GM21723 (cell line): ENCODE data around the gene RNF151.
"Not testable (repeated sequence)": the region's sequence is repeated elsewhere in the genome, so short reads cannot be mapped to it uniquely, and the experiment has no call there.

ENCODE experiments used
- ATAC-seq: cut with Tn5 transposase; IDR thresholded peaks from one replicate; pipeline ENCODE4 v1.9.1; 2021; ENCODE audit warnings: mild to moderate bottlenecking, moderate library complexity; ENCODE audit not compliant: unreplicated experiment

Gene RNF151

GRCh38 chr16:2006317-2006716 is 39.7 kb downstream of the RNF151 start:
- no peak for ATAC-seq

GRCh38 chr16:2007081-2007836 is 40.6 kb downstream of the RNF151 start:
- ATAC-seq, result no peak

- no peak for ATAC-seq
These were observed 41.4 kb downstream of the RNF151 start for GRCh38 chr16:2008009-2008526.

- peak; percentile 5 for ATAC-seq
These were observed 42.0 kb downstream of the RNF151 start for GRCh38 chr16:2008631-2009163.

- peak; percentile 33 for ATAC-seq
These were observed 42.6 kb downstream of the RNF151 start for GRCh38 chr16:2009164-2009711.

GRCh38 chr16:2009791-2010510 is 43.3 kb downstream of the RNF151 start, which contains the start of gene ZNF598:
Gene ZNF598 (minus strand): TSS chr16:2009821.
- peak; percentile 67 for ATAC-seq

- not testable (repeated sequence) for ATAC-seq
These were observed 45.1 kb downstream of the RNF151 start for GRCh38 chr16:2011726-2012125.

GRCh38 chr16:2013527-2013926 is 46.9 kb downstream of the RNF151 start:
- no peak for ATAC-seq

- ATAC-seq, result no peak
These were observed 48.7 kb downstream of the RNF151 start for GRCh38 chr16:2015117-2015946.

- ATAC-seq, result no peak
These were observed 49.2 kb downstream of the RNF151 start for GRCh38 chr16:2015947-2016208.

- no peak for ATAC-seq
These were observed 49.8 kb downstream of the RNF151 start for GRCh38 chr16:2016407-2016922.
